GM23338 (cell line): ENCODE measurements around the gene TRAF3IP1.

Experiments used
- EZH2 ChIP-seq: fragments of 200-600 bp; sonication (generic); IDR thresholded peaks from one replicate; pipeline ENCODE4 v1.8.0; 2017; ENCODE audit warnings: antibody characterized with exemption, mild to moderate bottlenecking, low read depth; ENCODE audit not compliant: unreplicated experiment
- EZH2phosphoT487 ChIP-seq: fragments of 200-600 bp; sonication (generic); IDR thresholded peaks from one replicate; pipeline ENCODE4 v1.8.1; 2018; ENCODE audit warnings: antibody characterized with exemption; ENCODE audit not compliant: unreplicated experiment
- JUNB ChIP-seq: IDR thresholded peaks from one replicate; pipeline ENCODE4 v1.6.1; 2016; ENCODE audit warnings: antibody characterized with exemption; ENCODE audit not compliant: unreplicated experiment
- NANOG ChIP-seq: IDR thresholded peaks from 2 replicates; pipeline ENCODE4 v1.6.1; 2016; ENCODE audit warnings: antibody characterized with exemption, borderline replicate concordance
- POLR2AphosphoS5 ChIP-seq: IDR thresholded peaks from 2 replicates; pipeline ENCODE4 v1.6.1; 2016; ENCODE audit warnings: antibody characterized with exemption, low read depth
- ZNF331 ChIP-seq: fragments of 250-450 bp; sonication (Bioruptor Pico); IDR thresholded peaks from 2 replicates; pipeline ENCODE4 v1.5.0; 2020; ENCODE audit warnings: low read depth, mild to moderate bottlenecking, moderate library complexity
- TF ChIP-seq, protein P1 (sequence below), 2 experiments: fragments of 200-600 bp in 1 of 2; sonication (generic) in 1 of 2; conservative IDR thresholded peaks; 2 replicates each; pipeline versions ENCODE4 v1.5.1 to v1.6.1; 2016 to 2017; ENCODE audit warnings: antibody characterized with exemption in 2 of 2, low read depth in 2 of 2, mild to moderate bottlenecking in 2 of 2, moderate library complexity in 1 of 2
- TF ChIP-seq, protein P2 (sequence below): IDR thresholded peaks from one replicate; pipeline ENCODE4 v1.6.1; 2018; ENCODE audit warnings: antibody characterized with exemption; ENCODE audit not compliant: unreplicated experiment
- TF ChIP-seq, protein P3 (sequence below): IDR thresholded peaks from 2 replicates; pipeline ENCODE4 v1.6.1; 2016; ENCODE audit warnings: antibody characterized with exemption

DNA sequence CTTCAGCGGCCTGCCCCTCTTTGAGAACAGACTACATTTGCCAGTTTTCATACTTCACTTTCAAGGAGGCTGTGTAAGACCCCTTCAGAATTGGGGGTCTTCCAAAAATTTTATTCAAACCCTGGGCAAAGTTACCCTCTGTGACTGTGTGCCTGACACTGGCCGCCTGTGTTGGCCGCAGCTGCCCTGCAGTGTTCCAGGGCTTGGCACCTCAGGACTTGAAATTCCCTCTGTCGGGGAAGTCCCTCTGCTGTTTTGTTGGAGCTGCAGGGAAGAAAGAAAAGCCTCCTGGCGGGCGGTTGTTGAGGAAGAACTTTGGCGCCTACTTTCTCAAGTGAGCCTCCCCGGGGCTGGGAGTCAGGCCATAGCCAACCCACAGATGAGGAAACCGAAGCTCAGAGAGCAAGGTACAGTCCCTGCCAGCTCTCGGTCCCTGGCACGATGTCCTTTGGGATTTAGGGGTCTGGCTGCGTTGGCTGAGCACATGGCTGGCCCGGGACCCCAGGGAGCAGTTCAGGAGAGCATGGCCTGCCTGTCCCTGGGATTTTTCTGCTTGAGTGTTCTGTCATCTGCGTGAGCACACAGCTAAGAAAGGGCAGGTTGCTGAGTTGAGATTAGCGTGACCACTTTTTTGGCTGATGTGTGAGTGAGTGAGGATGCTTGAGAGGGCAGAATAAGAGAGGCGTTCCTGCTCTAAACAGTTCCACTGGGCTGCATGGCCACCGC lies 88.5 kb downstream of the TRAF3IP1 start:
- TF ChIP-seq, protein P1, sequence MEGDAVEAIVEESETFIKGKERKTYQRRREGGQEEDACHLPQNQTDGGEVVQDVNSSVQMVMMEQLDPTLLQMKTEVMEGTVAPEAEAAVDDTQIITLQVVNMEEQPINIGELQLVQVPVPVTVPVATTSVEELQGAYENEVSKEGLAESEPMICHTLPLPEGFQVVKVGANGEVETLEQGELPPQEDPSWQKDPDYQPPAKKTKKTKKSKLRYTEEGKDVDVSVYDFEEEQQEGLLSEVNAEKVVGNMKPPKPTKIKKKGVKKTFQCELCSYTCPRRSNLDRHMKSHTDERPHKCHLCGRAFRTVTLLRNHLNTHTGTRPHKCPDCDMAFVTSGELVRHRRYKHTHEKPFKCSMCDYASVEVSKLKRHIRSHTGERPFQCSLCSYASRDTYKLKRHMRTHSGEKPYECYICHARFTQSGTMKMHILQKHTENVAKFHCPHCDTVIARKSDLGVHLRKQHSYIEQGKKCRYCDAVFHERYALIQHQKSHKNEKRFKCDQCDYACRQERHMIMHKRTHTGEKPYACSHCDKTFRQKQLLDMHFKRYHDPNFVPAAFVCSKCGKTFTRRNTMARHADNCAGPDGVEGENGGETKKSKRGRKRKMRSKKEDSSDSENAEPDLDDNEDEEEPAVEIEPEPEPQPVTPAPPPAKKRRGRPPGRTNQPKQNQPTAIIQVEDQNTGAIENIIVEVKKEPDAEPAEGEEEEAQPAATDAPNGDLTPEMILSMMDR (conservative IDR thresholded peaks at IDR 0.05; ENCODE audit: low read depth in 2 of 2), result no peak
- no peak for TF ChIP-seq POLR2AphosphoS5
- TF ChIP-seq, protein P2, sequence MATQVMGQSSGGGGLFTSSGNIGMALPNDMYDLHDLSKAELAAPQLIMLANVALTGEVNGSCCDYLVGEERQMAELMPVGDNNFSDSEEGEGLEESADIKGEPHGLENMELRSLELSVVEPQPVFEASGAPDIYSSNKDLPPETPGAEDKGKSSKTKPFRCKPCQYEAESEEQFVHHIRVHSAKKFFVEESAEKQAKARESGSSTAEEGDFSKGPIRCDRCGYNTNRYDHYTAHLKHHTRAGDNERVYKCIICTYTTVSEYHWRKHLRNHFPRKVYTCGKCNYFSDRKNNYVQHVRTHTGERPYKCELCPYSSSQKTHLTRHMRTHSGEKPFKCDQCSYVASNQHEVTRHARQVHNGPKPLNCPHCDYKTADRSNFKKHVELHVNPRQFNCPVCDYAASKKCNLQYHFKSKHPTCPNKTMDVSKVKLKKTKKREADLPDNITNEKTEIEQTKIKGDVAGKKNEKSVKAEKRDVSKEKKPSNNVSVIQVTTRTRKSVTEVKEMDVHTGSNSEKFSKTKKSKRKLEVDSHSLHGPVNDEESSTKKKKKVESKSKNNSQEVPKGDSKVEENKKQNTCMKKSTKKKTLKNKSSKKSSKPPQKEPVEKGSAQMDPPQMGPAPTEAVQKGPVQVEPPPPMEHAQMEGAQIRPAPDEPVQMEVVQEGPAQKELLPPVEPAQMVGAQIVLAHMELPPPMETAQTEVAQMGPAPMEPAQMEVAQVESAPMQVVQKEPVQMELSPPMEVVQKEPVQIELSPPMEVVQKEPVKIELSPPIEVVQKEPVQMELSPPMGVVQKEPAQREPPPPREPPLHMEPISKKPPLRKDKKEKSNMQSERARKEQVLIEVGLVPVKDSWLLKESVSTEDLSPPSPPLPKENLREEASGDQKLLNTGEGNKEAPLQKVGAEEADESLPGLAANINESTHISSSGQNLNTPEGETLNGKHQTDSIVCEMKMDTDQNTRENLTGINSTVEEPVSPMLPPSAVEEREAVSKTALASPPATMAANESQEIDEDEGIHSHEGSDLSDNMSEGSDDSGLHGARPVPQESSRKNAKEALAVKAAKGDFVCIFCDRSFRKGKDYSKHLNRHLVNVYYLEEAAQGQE, result no peak
- TF ChIP-seq EZH2phosphoT487, result no peak
- TF ChIP-seq EZH2, result no peak
- TF ChIP-seq ZNF331 (CRISPR knock-in tag), result no peak
- TF ChIP-seq JUNB, result no peak
- TF ChIP-seq, protein P3, sequence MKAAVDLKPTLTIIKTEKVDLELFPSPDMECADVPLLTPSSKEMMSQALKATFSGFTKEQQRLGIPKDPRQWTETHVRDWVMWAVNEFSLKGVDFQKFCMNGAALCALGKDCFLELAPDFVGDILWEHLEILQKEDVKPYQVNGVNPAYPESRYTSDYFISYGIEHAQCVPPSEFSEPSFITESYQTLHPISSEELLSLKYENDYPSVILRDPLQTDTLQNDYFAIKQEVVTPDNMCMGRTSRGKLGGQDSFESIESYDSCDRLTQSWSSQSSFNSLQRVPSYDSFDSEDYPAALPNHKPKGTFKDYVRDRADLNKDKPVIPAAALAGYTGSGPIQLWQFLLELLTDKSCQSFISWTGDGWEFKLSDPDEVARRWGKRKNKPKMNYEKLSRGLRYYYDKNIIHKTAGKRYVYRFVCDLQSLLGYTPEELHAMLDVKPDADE, result no peak
- TF ChIP-seq NANOG, result no peak
